Right ventricle myocardium superior (tissue), 1 donor: ENCODE measurements around the gene KCNN2. TPM values are rescaled to one million over a fixed set of nuclear protein-coding genes. Genes with fewer than 3 reads are reported as not detected.

Source experiments
- ATAC-seq: fragments of 200-7000 bp; cut with Tn5 transposase; one replicate; pipeline ENCODE4 v1.9.1; 2020; ENCODE audit warnings: mild to moderate bottlenecking; ENCODE audit not compliant: poor library complexity
- DNase-seq: peaks from one replicate; pipeline ENCODE4 v3.0.0-alpha.2; 2020
- intact Hi-C: fragments of 100-400 bp; cut with DNase I; formaldehyde crosslinking; loops from one replicate; pipeline ENCODE4 v1.11.2; 2022
- total RNA-seq: library from RNA; stranded (reverse); fragmentation: NEBNext Ultra II Directional; extraction: Animal tissue kit (Norgen Biotek cat#: 25700); gene quantifications from one replicate; pipeline ENCODE4 v1.2.1, GENCODE V29; 2021
- donor health status: DM: no; HTN: yes; CAD: no; lungs with severe emphysema.

Gene KCNN2
- total RNA-seq, 1 donor from 2014 or later, result 8.0 TPM

- intact Hi-C loops, result no loop called here
- no peak for DNase-seq
- no peak for ATAC-seq
These were observed 96.9 kb downstream of the KCNN2 start for GRCh38 chr5:114458726-114459125.

GRCh38 chr5:114467171-114467570 lies 105.3 kb downstream of the KCNN2 start:
- DNase-seq (no peak), ATAC-seq (no peak)
- intact Hi-C loops, result no loop called here

- intact Hi-C loops, result no loop called here
- no peak for DNase-seq
- no peak for ATAC-seq
These were observed 105.9 kb downstream of the KCNN2 start for GRCh38 chr5:114467729-114468128.

DNA sequence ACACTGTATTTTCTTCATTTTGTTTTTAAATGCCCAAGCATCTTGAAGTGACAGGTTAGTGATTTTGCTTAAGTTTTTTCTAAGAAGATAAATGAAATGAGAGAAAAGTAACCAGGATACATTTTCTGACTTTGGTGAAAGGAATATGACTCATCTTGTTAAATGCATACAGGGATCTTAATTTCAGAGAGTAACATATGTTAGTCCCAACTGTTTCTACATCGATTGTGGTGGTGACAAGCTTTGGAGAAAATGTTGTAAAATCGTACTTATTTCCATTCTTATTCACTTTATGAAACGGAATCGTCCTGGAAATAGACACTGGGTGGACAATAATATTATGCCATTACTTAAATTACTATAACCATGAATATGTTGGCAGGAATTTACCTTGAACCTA lies 107.5 kb downstream of the KCNN2 start:
- intact Hi-C loops, result no loop called here
- ATAC-seq (no peak), DNase-seq (no peak)

DNA sequence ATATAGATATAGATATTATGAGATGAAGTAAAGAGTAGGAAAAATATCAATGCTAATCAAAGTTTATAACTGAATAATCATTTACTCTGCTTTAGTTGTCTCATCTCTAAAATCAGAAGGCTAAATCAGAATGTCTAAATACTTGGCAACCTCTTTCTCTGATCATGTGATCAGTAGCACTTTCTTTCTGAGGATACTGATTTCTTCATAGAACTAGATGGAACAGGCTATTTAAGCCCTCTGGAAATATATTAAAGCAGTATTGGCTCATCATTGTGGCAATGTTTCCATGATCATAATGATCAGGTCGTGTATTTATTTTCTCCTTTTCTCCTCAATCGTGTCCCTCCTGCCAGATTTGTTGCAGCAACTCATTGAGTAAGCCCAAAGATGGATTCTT lies 109.7 kb downstream of the KCNN2 start:
- intact Hi-C loops, result no loop called here
- DNase-seq (no peak), ATAC-seq (no peak)

GRCh38 chr5:114473541-114473940 lies 111.7 kb downstream of the KCNN2 start:
- no peak for DNase-seq
- intact Hi-C loops, result no loop called here
- no peak for ATAC-seq

GRCh38 chr5:114477816-114478334 lies 116.0 kb downstream of the KCNN2 start:
- ATAC-seq (no peak), DNase-seq (no peak)
- intact Hi-C loops, result no loop called here

DNA sequence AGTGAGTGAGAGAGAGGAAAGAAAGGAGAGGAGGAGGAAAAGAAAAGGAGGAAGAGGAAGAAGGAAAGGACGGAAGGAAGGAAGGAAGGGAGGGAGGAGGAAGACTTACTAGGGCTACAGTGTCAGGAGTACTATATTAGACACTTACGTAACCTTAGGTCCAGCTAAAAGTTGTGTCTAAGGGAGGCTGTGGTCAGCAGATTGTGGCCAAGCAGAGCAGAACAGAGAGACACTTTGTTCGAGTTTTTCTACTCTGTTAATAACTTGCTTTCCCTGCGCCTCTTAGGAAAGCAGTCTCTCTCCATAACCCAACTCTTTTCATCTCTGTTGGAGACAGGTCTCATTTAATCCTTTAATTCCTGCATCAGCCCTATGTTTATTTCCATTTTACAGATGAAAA lies 138.9 kb downstream of the KCNN2 start:
- ATAC-seq (no peak), DNase-seq (no peak)
- intact Hi-C loops, result no loop called here

- ATAC-seq, result no peak
- intact Hi-C loops, result no loop called here
- DNase-seq, result no peak
These were observed 142.7 kb downstream of the KCNN2 start for GRCh38 chr5:114504560-114504959.

DNA sequence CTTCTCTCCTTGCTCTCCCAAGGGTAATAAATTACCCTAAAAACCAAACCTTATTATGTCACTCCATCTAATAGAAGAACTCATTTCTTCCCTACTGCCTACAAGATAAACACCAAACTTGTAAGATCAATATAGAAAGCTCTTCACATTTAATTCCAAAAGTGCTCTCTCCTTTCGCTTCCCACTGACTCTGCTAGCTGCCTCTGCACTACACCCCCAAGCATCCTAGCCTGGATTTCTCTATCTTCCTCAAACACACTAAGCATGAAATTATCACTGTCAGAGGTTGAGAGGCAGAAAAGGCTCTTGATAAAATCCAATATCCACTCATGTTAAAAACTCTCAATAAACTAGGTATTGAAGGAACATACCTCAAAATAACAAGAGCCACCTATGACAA lies 162.4 kb downstream of the KCNN2 start:
- no peak for DNase-seq
- ATAC-seq, result no peak
- intact Hi-C loops, result no loop called here

GRCh38 chr5:114544561-114544960 lies 182.7 kb downstream of the KCNN2 start:
- intact Hi-C loops, result no loop called here
- DNase-seq (peak; percentile 17), ATAC-seq (no peak)
